ENCODE measurements around the gene ZBTB12. TPM values are rescaled to one million over a fixed set of nuclear protein-coding genes. Genes with fewer than 3 reads are reported as not detected.

Gene ZBTB12
- total RNA-seq, 4 donors from 2014 or later, result 0.38 to 1.7 (median 0.93) TPM

DNA sequence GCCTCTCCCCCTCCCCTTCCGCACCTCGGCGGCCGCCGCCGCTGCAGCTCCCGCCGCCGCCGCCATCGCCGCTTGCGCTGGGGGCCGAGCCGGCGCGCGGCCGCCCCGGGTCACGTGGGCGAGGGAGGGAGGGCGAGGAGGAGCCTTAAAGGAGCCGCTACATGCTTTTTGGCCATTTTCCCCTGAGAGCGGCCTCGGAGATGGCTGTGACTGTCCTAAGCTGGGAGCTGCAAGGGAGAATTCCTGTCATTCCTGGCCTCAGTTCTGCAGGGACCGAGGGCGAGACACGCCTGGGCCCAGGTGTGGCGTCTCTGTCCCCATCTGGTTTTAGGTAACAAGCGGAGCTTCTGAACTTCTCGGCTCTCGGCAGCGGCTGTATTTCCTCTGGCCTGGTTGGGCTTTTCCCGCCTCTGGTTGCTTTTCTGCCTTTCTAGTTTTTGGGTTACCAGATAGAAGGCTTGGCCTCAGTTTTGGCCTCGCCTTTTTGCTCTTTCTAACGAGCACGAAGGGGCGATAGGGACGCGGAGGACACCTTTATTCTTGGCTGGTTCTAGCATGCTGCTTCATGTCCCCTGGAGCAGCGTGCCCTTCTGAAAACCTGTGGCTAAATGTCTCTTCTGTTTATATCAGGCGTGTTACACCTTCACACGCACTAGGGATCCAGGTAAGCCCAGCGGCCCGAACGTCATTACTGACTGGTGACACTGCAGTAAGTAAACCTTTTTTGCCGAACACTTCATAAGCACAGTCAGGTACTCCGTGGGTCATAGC is 4.1 kb downstream of the ZBTB12 start, which contains the start of gene EHMT2:
Gene EHMT2, minus strand, starts transcription at position 87 of the 771 bp plus-strand sequence. Its CDS starts 21 bp downstream, at position 66.
- TF ChIP-seq, protein P1, sequence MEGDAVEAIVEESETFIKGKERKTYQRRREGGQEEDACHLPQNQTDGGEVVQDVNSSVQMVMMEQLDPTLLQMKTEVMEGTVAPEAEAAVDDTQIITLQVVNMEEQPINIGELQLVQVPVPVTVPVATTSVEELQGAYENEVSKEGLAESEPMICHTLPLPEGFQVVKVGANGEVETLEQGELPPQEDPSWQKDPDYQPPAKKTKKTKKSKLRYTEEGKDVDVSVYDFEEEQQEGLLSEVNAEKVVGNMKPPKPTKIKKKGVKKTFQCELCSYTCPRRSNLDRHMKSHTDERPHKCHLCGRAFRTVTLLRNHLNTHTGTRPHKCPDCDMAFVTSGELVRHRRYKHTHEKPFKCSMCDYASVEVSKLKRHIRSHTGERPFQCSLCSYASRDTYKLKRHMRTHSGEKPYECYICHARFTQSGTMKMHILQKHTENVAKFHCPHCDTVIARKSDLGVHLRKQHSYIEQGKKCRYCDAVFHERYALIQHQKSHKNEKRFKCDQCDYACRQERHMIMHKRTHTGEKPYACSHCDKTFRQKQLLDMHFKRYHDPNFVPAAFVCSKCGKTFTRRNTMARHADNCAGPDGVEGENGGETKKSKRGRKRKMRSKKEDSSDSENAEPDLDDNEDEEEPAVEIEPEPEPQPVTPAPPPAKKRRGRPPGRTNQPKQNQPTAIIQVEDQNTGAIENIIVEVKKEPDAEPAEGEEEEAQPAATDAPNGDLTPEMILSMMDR (IDR thresholded peaks at IDR 0.05; ENCODE audit: low read depth), result no peak

DNA sequence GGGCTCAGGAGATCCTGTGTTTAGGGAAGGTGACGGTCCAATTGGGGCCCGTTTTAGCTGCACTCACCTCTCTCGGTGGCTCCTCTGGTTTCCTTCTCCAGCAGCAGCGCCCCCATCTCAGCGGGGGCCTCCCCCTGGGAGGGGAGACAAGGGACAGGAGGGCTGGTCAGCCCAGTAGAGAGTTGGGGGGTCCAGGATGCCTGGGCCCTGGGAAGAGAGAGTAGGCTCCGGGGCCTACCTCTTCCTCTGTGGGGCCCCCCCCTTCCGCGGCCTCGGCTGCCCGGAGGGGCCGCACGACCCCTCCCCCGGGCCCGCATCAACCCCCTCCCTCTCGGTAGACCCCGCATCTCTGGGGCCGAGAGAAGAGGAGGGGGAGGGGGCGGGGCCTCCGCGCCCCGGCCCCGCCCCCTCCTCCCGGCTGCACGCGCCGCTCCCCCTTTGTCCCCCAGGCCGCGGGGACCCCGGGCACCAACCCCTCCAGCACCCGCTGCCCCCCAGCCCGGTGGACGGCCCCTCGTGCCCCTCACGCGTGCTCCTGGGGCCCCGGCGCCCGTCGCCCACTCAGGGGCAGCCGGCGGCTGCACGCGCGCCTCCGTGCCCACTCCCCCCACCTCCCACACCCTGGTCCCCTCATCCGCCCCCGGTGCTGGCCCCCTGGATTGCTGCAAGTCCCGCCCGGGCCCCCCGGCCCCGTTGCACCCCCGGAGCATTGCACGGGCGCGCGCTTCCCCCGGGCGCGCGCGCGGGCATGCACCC is 4.9 kb downstream of the ZBTB12 start:
- TF ChIP-seq, protein P1 (IDR thresholded peaks at IDR 0.05; ENCODE audit: low read depth), result no peak

DNA sequence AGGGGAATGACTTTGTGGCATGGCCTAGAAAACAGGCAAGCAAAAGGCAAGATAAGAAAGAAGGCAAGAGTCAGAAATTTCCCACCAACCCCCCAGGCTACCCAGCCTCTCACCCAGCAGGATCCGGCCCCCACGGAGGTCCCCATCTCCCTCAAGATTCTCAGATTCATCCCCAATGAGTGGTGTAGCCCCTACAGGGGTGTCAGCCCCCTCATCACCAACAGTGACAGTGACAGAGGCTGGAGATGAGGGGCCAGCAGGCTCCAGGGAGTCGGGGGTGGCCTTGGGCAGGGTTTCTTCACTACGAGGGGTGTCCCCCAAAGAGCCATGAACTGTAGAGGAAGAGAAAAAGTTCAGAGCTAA is 5.4 kb downstream of the ZBTB12 start:
- TF ChIP-seq, protein P1 (IDR thresholded peaks at IDR 0.05; ENCODE audit: low read depth), result no peak

DNA sequence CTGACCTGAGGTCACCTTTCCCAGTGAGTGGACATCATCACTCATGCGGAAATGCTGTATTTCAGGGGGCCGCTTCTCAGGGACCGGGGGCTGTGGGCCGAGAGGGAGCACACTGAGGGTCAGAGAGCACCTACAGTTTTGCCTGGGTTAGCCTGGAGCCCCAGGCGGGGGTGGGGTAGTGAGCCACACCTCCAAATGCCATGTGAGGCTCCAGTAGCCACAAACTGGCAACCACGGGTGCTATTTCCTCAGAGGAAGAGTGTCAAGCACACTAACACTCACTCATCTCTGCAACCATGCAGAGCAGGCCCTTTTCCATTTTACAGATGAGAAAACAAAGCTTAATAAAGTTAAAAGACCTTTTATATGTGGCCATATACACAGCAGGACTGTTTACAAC is 9.1 kb downstream of the ZBTB12 start:
- TF ChIP-seq, protein P1 (IDR thresholded peaks at IDR 0.05; ENCODE audit: low read depth), result no peak

DNA sequence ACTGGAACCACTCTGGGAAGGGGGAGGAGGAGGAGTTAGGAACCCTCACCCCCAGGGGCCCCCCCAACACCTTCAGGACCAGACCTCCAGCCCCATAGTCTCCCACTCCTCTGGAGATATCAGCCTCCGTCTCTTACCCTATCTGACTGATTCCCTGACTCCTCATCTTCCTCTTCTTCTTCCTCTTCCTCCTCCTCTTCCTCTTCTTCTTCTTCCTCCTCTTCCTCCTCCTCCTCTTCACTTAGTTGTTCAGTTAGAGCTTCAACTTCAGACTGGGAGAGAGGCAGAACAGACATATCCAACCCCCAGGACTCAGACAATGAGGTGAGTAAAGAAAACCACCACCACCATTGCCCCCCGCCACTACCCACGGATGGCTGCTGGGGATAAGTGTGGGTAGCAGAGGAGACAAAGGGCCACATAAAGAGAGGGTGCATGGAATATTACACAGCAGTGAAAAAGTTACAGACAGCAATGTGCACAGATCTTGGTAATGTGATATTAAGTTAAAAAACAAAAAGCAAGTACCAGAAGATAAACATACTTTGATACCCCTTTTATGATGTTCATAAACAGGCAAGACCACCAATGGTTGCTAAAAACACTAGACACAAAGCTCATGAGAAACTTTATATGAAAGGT is 12.4 kb downstream of the ZBTB12 start:
- TF ChIP-seq, protein P1 (IDR thresholded peaks at IDR 0.05; ENCODE audit: low read depth), result no peak

DNA sequence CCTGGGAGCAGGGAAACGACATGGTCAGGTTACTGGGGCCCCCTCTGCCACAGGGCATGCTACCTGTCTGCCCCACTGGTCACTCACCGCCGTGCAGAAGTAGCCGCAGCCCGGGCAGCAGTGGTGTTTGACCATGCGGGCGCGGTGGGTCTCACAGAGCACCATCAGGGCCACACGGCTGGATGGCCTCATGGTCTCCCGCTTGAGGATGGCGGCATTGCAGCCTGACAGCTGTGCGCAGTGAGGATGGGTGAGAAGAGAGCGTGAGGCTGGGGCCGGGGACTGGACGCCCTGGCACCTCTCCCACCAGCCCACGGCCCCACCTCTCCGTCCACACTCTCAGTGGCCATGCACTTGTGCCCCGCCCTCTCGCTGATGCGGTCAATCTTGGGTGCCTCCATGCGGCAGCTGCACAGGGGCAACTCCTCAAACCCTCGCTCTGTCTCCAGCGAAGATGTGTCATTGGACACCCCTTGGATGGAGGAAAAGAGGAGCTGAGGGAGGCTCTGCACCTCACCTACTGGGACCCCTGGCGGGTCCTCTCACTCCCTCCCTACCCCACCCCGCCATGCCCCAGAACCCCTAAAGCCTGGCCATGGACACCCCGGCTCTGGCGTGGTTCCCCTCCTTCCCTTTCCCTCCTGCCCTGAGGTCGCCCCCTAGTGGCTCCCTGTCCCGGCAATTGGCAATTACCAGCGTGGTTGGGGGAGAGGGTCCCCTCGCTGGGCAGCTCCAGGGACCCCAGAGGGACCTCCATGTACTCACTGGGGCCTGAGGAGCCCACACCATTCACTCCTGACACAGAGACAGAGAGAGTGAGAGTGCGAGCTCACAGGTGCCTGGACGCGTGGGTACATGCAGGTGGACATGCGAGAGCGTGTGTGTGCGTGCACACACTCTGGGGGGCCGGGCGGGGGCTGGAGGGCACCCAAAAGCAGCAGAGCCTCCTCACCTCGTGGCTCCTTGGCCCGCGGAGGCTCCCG is 13.3 kb downstream of the ZBTB12 start:
- TF ChIP-seq, protein P1 (IDR thresholded peaks at IDR 0.05; ENCODE audit: low read depth), result no peak

All from subcutaneous adipose tissue (tissue), 4 donors.